Measurements from ENCODE around the gene PDIA6.

PDIA6 gene

GRCh38 chr2:10759151-10759714, 53.4 kb downstream of the PDIA6 start:
- no peak for DNase-seq (ENCODE audit: low read depth in 1 of 2, low spot score in 1 of 2)
- in situ Hi-C loops (cut with HindIII; ENCODE audit: low pct_unique_long_range_greater_than_20kb, low sequenced_read_pairs): no loop called here
- TF ChIP-seq JUND (IDR thresholded peaks at IDR 0.05; ENCODE audit: low read depth): no peak

- in situ Hi-C loops (cut with HindIII; ENCODE audit: low pct_unique_long_range_greater_than_20kb, low sequenced_read_pairs): no loop called here
- DNase-seq (ENCODE audit: low read depth in 1 of 2, low spot score in 1 of 2): peak in 1 of 2 experiments; percentile 57
- no peak for TF ChIP-seq JUND (IDR thresholded peaks at IDR 0.05; ENCODE audit: low read depth)
Observed at GRCh38 chr2:10757814-10758286, 54.7 kb downstream of the PDIA6 start.

GRCh38 chr2:10755621-10756020, 57.0 kb downstream of the PDIA6 start:
- in situ Hi-C loops (cut with HindIII; ENCODE audit: low pct_unique_long_range_greater_than_20kb, low sequenced_read_pairs): no loop called here
- TF ChIP-seq JUND (IDR thresholded peaks at IDR 0.05; ENCODE audit: low read depth): no peak
- DNase-seq (ENCODE audit: low read depth in 1 of 2, low spot score in 1 of 2): no peak

GRCh38 chr2:10753876-10754275, 58.7 kb downstream of the PDIA6 start:
- TF ChIP-seq JUND (IDR thresholded peaks at IDR 0.05; ENCODE audit: low read depth): no peak
- DNase-seq (ENCODE audit: low read depth in 1 of 2, low spot score in 1 of 2): no peak
- in situ Hi-C loops (cut with HindIII; ENCODE audit: low pct_unique_long_range_greater_than_20kb, low sequenced_read_pairs): no loop called here

- TF ChIP-seq JUND (IDR thresholded peaks at IDR 0.05; ENCODE audit: low read depth): no peak
- no peak for DNase-seq (ENCODE audit: low read depth in 1 of 2, low spot score in 1 of 2)
- in situ Hi-C loops (cut with HindIII; ENCODE audit: low pct_unique_long_range_greater_than_20kb, low sequenced_read_pairs): no loop called here
Observed at GRCh38 chr2:10753156-10753555, 59.4 kb downstream of the PDIA6 start.

- in situ Hi-C loops (cut with HindIII; ENCODE audit: low pct_unique_long_range_greater_than_20kb, low sequenced_read_pairs): no loop called here
- DNase-seq (ENCODE audit: low read depth in 1 of 2, low spot score in 1 of 2): peak in 1 of 2 experiments; percentile 83
Observed at GRCh38 chr2:10752236-10752635, 60.3 kb downstream of the PDIA6 start.

GRCh38 chr2:10750610-10751009, 62.0 kb downstream of the PDIA6 start:
- TF ChIP-seq JUND (IDR thresholded peaks at IDR 0.05; ENCODE audit: low read depth): no peak
- DNase-seq (ENCODE audit: low read depth in 1 of 2, low spot score in 1 of 2): no peak
- in situ Hi-C loops (cut with HindIII; ENCODE audit: low pct_unique_long_range_greater_than_20kb, low sequenced_read_pairs): no loop called here

More at GRCh38 chr2:10752236-10752635, 60.3 kb downstream of the PDIA6 start:
- TF ChIP-seq JUND (IDR thresholded peaks at IDR 0.05; ENCODE audit: low read depth): no peak

GRCh38 chr2:10742666-10743065, 69.9 kb downstream of the PDIA6 start:
- no peak for DNase-seq (ENCODE audit: low read depth in 1 of 2, low spot score in 1 of 2)
- in situ Hi-C loops (cut with HindIII; ENCODE audit: low pct_unique_long_range_greater_than_20kb, low sequenced_read_pairs): no loop called here
- TF ChIP-seq JUND (IDR thresholded peaks at IDR 0.05; ENCODE audit: low read depth): no peak

GRCh38 chr2:10741139-10741538, 71.4 kb downstream of the PDIA6 start:
- peak in 1 of 2 experiments; percentile 34 for DNase-seq (ENCODE audit: low read depth in 1 of 2, low spot score in 1 of 2)
- TF ChIP-seq JUND (IDR thresholded peaks at IDR 0.05; ENCODE audit: low read depth): no peak
- in situ Hi-C loops (cut with HindIII; ENCODE audit: low pct_unique_long_range_greater_than_20kb, low sequenced_read_pairs): no loop called here

- in situ Hi-C loops (cut with HindIII; ENCODE audit: low pct_unique_long_range_greater_than_20kb, low sequenced_read_pairs): no loop called here
- DNase-seq (ENCODE audit: low read depth in 1 of 2, low spot score in 1 of 2): no peak
Observed at GRCh38 chr2:10740226-10740625, 72.4 kb downstream of the PDIA6 start.

GRCh38 chr2:10738192-10738591, 74.4 kb downstream of the PDIA6 start:
- no peak for TF ChIP-seq JUND (IDR thresholded peaks at IDR 0.05; ENCODE audit: low read depth)

More at GRCh38 chr2:10740226-10740625, 72.4 kb downstream of the PDIA6 start:
- TF ChIP-seq JUND (IDR thresholded peaks at IDR 0.05; ENCODE audit: low read depth): no peak

GRCh38 chr2:10733980-10734379, 78.6 kb downstream of the PDIA6 start:
- DNase-seq (ENCODE audit: low read depth in 1 of 2, low spot score in 1 of 2): no peak
- no peak for TF ChIP-seq JUND (IDR thresholded peaks at IDR 0.05; ENCODE audit: low read depth)
- in situ Hi-C loops (cut with HindIII; ENCODE audit: low pct_unique_long_range_greater_than_20kb, low sequenced_read_pairs): no loop called here

More at GRCh38 chr2:10738192-10738591, 74.4 kb downstream of the PDIA6 start:
- in situ Hi-C loops (cut with HindIII; ENCODE audit: low pct_unique_long_range_greater_than_20kb, low sequenced_read_pairs): no loop called here
- DNase-seq (ENCODE audit: low read depth in 1 of 2, low spot score in 1 of 2): no peak

GRCh38 chr2:10733566-10733925, 79.0 kb downstream of the PDIA6 start:
- no peak for DNase-seq (ENCODE audit: low read depth in 1 of 2, low spot score in 1 of 2)
- in situ Hi-C loops (cut with HindIII; ENCODE audit: low pct_unique_long_range_greater_than_20kb, low sequenced_read_pairs): no loop called here
- no peak for TF ChIP-seq JUND (IDR thresholded peaks at IDR 0.05; ENCODE audit: low read depth)
